HG03442 (cell line): ENCODE results near the gene MIA3.

ENCODE experiments used
- ATAC-seq: cut with Tn5 transposase; IDR thresholded peaks from one replicate; pipeline ENCODE4 v1.9.1; 2021; ENCODE audit warnings: mild to moderate bottlenecking, moderate library complexity; ENCODE audit not compliant: unreplicated experiment

MIA3 gene

DNA sequence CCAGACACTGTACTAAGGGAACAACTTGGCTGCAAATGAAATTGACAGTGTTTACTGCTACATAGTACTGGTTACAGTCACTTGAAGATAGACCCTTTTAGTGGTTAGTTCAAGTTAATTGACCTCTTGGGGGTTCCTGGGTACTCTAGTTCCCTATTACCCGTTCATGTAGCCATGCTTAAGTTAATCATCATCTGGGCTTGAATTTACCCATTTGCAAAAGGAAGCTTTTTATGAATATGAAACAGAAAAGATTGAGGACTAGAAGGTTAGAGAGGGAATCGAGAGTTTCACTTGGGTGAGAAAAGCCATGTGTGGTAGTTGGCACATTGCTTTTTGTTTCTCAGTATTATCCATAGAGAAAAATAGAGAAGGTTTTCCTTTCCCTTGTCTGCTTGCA lies 2.7 kb downstream of the MIA3 start:
- peak; percentile 30 for ATAC-seq

DNA sequence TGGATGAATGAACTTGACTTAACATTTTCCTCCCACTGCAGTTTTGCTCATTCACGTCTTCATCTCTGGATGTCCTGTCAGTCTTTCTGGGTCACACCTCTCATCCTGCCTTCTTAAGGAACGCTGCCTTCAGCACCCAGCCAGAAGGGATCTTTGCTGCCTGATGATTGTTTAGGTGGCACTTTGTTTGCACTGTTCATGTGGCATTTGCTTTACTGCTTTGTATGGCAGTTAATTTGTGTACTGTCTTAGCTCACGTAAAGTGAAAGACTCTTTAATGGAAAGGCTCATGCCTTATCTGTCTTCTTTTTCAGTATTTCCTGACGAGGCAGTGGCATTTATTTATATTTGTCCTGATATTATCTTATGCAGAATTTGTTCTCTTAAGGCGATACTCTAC lies 4.9 kb downstream of the MIA3 start:
- ATAC-seq, result no peak

GRCh38 chr1:222623458-222623857 lies 5.6 kb downstream of the MIA3 start:
- ATAC-seq, result no peak

DNA sequence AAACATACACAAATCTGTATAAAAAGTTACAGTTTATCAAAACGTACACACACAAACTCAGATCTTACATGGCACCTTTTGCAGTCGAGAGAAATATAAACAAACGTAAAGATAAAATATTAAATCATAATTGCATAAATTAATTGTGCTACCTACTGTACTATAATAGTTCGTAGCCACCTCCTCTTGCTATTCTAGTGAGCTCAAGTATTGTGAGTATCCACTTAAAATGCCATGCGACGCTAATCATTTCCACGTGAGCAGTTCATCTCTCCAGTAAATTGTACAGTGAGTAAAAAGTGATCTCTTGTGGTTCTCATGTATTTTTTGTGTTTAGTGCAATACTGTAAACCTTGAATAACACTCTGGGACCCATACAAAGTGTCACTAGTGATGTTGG lies 6.3 kb downstream of the MIA3 start:
- ATAC-seq, result no peak

- ATAC-seq, result no peak
Measured at GRCh38 chr1:222627232-222627631, 9.3 kb downstream of the MIA3 start.

- no peak for ATAC-seq
Measured at GRCh38 chr1:222629921-222630535, 12.1 kb downstream of the MIA3 start.

DNA sequence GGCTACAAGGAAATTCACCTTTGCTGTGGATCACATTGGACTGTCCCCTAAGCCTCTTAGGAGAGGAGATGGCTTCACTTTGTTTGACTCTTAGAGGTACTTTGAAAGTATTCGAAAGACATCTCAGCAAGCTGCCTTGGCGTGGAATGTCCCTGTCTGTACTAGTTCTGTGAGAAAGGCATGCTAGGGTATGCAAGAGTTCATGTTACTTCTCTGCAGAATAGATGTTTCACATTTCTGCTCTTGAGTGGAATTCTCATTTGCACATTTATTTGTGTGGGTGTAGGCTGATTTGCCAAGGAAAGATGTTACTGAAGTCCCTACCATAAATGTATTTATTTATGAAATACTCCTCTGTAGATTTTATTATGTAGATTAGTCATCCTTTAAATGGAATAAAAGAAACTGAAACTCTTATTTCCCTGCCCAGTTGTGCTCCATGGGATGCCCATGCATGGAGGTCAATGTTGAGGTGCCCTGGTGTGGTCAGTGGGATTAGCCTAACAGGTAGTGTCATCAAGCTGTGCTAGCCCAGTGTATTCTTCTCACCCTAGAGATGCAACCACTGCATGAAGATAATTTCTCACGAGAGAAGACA lies 13.8 kb downstream of the MIA3 start:
- ATAC-seq, result no peak

DNA sequence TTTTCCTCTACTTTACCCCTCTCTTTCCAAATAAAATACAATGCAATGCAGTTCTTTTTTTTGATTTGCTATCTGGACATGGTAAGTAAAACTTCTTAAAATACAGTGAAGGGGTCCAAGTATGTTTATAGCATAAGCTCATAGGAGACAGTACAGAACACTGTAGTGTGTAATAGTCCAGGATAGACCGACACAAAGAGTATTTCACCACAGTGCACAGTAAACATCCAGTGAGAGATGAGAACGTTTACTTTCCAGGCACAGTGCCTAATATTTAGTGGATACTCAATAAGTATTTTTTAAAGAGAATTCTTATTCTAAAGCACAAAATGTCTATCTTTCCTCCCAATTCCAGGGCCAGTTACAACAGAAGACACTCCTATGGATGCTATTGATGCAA lies 14.9 kb downstream of the MIA3 start:
- ATAC-seq, result no peak

GRCh38 chr1:222634180-222635013 lies 16.5 kb downstream of the MIA3 start:
- peak; percentile 86 for ATAC-seq

- ATAC-seq, result no peak
Measured at GRCh38 chr1:222641269-222641948, 23.5 kb downstream of the MIA3 start.

DNA sequence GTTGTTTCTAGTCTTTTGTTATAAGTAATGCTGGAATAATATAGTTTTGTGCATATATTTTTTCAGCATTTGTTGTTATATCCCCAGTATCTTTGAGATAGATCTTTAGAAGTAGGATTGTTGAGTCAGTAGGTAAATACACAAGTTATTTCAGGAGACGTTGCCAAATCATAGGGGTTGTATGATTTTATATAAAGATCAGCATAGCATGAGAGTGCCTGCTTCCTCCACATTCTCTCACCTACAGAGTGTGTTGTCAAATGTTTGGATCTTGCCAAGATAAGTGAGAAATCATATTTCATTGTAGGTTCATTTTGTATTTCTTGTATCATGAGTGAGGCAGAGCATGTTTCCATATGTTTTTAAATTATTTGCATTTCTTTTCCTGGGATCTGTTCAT lies 24.6 kb downstream of the MIA3 start:
- ATAC-seq, result no peak

GRCh38 chr1:222643606-222643937 lies 25.7 kb downstream of the MIA3 start:
- ATAC-seq, result no peak

- ATAC-seq, result peak; percentile 96
Measured at GRCh38 chr1:222643938-222644635, 26.2 kb downstream of the MIA3 start.

GRCh38 chr1:222644636-222644980 lies 26.7 kb downstream of the MIA3 start:
- no peak for ATAC-seq

DNA sequence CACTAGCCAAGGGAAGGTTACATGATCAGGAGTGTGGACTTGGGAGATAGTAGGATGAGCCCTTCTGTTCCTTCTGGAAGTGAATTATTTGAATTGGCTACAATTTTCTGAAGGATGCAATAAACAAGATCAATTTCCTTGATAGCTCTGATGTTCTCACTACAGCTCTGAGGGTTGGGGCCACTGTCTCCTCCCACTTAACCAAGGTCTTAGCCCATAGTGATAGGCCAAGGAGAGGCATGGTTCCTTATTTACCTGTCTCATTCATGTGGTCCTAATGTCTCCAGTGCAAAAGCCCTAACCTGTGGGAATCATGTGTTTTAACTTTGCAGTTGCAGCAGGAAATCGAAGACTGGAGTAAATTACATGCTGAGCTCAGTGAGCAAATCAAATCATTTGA lies 34.8 kb downstream of the MIA3 start:
- no peak for ATAC-seq

DNA sequence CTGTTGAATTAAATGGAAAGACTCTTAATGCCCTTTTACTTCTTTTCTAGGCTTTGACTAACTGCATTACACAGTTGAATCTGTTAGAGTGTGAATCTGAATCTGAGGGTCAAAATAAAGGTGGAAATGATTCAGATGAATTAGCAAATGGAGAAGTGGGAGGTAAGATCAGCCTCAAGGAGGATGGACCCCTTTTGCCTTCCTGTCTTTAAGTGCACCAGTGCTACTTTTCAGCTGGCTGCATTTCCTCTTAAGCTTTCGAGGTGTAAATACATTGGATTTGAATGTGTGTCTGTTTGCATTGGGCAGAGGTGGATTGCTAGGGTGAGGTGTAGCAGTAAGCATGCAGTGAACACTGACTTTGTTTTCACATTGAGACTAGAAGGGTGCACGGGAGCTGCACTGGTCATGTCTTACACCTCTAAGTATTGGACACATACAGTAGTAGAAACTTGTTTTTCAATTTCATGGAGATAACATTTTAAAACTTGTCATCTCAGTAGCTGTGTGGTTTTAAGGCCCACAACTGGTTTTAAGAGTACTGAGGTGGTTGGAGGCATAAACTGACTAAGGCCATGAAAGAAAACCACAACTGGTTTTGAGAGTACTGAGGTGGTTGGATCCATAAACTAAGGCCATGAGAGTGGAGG lies 35.4 kb downstream of the MIA3 start:
- ATAC-seq, result peak; percentile 73

DNA sequence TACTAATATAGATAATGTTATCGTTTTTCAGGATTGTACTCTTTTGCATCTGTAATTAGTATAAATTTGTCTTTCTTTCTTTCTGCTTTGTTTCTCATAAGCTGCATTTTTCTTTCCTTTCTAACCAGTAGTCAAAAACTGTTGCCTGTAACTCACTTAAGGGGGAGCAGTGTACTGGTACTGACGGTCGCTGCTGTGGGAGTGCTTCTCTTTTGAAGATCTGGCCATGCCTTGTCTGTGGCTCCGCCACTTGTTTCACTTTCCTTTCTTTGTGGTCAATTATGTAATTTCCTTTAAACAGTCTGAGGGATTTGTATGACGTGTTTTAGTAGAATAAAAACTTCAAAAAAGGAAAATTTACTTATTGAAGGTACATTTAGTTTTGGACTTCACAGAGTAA lies 37.0 kb downstream of the MIA3 start:
- ATAC-seq, result peak; percentile 89

DNA sequence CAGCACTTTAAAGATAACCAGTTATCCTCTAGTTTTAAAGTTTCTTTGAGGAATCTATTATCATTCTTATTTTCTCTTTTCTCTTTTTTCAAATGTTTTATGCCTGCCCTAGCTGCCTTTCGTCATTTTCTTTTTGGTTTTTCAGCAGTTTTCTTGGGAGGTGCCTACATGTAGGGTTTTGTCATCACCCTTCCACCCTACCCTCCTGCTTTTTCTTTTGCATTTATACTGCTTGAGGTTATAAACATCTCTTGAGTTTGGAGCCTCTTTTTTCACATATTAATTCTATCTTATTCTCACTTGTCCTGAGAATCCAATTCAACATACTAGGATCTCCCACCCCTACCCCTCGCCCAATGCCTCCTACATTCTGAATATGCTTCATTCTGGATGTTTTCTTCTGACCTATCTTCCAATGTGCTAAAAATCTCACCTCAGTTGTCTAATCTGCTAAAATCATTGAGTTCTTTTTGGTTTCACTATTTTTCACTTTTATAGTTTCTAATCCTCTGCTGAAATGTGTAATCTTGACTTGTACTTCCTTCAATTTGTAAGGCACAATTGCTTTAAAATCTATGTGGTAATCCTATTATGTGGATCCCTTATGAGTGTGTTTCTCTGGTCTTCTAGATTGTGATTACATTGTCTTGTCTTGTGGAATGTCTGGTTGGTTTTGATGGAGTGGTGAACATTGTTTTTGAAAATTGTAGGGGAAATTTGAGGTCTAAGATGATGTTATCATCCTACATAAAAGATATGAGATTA lies 38.7 kb downstream of the MIA3 start:
- no peak for ATAC-seq

GRCh38 chr1:222657899-222658298 lies 40.0 kb downstream of the MIA3 start:
- ATAC-seq, result no peak

GRCh38 chr1:222663431-222663934 lies 45.6 kb downstream of the MIA3 start:
- ATAC-seq, result no peak
